Retinal pigment epithelial cell (primary cell): ENCODE measurements around the gene GPD1L.
"Not testable (repeated sequence)": the region's sequence is repeated elsewhere in the genome, so short reads cannot be mapped to it uniquely, and the experiment has no call there.

Experiments
- DNase-seq: peaks from one replicate; pipeline ENCODE4 v3.0.0-alpha.2; 2010; ENCODE audit warnings: low read depth
- H3K4me3 ChIP-seq: 2 replicates; pipeline ENCODE4 v1.5.1; 2011; ENCODE audit warnings: mild to moderate bottlenecking, low read length, control low read depth, moderate library complexity
- TF ChIP-seq, protein P1 (sequence below): conservative IDR thresholded peaks from 2 replicates; pipeline ENCODE4 v1.5.1; 2011; ENCODE audit warnings: low read depth, low read length, control low read depth, inconsistent platforms

The GPD1L gene

DNA sequence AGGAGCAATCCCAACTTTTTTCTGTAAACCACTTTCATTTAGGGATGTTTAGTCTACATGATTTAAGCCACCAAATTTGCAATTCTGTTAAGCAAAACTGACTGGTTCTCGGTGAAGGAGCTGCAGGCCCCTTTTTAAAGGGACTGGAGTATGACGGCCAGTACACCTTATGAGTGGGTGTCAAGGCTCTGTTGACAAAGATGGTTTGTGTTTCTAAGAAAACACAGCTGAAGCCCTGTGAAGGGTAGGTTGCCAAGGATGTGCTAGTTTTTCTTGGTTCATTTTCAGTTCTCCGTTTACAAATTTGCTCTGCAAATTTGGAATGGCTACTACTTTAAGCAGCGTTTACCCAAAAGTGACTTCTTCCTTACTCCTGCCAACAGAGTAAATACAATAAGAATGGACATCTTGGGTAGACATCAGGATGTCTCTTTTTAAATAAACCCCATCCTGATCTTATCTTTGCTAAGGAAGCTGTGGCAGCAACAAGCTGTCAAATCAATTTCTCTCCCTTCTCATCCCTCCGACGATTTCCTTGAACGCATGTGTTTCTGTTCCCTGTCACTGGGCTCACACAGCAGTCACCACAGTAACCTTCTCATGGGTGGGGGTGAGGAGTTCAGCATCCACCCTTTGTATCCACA lies 73.8 kb downstream of the GPD1L start:
- H3K4me3 ChIP-seq = no peak overlapping the region
- no peak for DNase-seq
- TF ChIP-seq, protein P1, sequence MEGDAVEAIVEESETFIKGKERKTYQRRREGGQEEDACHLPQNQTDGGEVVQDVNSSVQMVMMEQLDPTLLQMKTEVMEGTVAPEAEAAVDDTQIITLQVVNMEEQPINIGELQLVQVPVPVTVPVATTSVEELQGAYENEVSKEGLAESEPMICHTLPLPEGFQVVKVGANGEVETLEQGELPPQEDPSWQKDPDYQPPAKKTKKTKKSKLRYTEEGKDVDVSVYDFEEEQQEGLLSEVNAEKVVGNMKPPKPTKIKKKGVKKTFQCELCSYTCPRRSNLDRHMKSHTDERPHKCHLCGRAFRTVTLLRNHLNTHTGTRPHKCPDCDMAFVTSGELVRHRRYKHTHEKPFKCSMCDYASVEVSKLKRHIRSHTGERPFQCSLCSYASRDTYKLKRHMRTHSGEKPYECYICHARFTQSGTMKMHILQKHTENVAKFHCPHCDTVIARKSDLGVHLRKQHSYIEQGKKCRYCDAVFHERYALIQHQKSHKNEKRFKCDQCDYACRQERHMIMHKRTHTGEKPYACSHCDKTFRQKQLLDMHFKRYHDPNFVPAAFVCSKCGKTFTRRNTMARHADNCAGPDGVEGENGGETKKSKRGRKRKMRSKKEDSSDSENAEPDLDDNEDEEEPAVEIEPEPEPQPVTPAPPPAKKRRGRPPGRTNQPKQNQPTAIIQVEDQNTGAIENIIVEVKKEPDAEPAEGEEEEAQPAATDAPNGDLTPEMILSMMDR = no peak

DNA sequence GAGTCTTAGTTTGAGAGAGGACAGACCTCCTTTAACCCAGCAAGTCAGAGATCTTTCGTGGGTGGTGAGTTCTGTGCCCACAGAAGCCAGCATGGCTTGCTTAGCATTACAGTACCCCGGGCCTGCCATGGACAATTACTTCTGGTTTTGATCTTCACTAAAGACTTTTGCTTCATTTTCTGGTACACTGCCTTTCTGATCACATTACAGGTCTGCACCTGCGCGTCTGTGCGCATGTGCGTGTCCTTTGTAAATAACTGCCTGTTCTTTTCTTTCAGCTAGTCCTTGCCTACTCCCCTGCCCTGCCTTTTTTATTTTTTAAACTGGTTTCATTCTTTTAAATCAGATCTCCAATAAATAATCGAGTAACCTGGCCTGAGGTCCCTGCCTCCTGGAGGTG lies 74.9 kb downstream of the GPD1L start:
- no peak overlapping the region for H3K4me3 ChIP-seq
- TF ChIP-seq, protein P1 = no peak
- no peak for DNase-seq

DNA sequence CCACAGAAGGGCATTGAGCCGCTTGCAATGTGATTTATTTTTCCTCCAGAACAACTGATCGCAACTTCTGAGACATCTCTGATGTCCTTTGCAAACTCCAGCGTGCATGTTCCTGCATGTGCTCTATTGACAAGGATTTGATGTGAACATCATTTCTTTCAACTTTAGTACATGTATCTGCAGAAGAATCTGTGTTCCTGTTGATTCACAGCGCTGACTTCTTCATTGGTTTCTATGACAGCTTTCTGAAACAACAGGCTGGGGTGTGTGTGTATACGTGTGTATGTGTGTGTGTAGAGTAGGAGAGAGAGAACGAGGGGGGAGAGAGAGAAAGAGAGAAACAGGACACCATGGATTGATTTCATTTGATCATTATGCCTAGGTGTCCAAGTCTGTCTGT lies 75.4 kb downstream of the GPD1L start:
- DNase-seq = no peak
- H3K4me3 ChIP-seq = no peak overlapping the region
- TF ChIP-seq, protein P1 = no peak

DNA sequence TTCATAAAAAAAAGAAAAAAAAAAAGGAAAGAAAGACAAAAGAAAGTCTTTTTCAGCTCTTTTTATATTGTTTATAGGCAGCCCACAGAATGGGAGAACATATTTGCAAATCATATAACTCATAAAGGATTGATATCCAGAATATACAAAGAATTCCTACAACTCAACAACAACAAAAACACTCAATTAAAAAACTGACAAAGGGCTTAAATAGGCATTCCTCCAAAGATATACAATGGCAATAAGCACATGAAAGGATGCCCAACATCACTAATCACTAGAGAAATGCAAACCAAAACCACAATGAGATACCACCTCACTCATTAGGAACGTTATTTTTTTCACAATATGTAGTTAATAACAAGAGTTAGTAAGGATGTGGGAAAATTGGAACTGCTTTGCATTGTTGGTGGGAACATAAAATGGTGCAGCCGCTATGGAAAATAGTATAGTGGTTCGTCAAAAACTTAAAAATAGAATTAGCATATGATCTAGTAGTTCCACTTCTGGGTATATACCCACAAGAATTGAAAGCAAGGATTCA lies 77.8 kb downstream of the GPD1L start:
- TF ChIP-seq, protein P1 = no peak
- no peak overlapping the region for H3K4me3 ChIP-seq
- DNase-seq = peak; percentile 46

DNA sequence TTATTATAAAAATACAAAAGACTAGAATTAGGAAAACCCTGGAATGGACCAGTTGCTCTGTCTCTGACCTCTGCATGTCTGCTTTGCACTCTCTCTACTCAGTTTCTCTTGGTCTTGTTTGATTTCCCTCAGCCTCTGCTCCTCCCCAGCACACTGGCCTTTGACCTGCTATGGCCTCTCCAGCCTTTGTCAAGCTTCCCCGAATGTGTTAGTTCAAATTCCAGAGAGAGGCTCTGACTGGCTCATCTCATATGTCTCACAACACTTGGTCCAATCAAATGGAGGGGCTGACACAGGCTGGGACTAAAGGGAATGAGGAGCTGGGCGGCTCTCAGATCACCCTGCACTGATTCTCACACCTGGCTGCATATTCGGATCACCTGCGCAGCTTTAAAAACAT lies 79.7 kb downstream of the GPD1L start:
- TF ChIP-seq, protein P1 = no peak
- no peak for DNase-seq
- no peak overlapping the region for H3K4me3 ChIP-seq

DNA sequence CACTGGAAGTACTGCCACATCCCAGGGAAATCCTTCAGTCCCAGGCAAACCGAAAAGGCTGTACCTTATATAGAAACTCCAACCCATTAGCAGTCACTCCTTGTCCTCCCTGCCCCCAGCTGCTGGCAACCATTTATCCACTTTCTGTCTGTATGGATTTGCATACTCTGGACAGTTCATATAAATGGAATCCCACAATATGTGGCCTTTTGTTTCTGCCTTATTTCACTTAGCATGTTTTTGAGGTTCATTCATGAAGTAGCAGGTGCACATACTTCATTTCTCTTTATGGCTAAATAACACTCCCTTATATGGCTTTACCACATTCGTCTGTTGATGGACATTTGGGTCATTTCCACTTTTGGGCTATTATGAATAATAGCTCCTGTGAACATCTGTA lies 80.5 kb downstream of the GPD1L start:
- TF ChIP-seq, protein P1 = no peak
- DNase-seq = no peak
- H3K4me3 ChIP-seq = no peak overlapping the region

DNA sequence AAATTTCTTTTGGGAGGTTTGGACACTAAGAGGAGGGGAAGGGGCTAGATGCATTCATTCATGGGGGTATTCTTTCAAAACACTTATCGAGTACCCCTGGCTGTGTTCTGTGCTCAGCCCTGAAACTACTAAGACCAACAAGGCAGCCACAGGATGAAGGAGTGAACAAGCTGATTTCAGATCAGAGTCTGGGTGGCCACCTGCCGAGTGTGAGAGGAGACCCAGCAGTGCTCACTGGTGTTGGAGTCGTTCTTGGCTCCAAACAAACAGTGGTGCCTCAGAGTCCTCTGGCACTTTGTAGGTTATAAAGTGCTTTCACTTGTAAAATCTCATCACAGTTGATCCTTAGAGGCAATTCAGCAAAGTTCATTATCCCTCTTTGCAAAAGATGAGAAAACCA lies 83.3 kb downstream of the GPD1L start:
- DNase-seq = no peak
- H3K4me3 ChIP-seq = no peak overlapping the region
- TF ChIP-seq, protein P1 = no peak

DNA sequence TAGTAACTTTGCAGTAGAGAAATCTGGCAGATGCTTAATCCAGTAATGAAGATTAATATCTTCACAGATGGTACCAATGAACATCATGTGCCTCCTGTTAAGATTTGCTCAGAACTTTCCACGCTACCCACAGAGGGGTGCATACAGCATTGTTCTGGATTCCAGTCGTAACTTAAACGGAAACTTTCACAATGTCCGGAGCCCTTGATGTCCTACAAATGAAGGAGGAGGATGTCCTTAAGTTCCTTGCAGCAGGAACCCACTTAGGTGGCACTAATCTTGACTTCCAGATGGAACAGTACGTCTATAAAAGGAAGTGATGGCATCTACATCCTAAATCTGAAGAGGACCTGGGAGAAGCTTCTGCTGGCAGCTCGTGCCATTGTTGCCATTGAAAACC lies 84.1 kb downstream of the GPD1L start:
- not testable (repeated sequence) for DNase-seq, H3K4me3 ChIP-seq
